H9 (cell line): ENCODE measurements around the gene OR2AT4. TPM values are rescaled to one million over a fixed set of nuclear protein-coding genes. Genes with fewer than 3 reads are reported as not detected.

Source experiments
- DNase-seq: peaks from one replicate; pipeline ENCODE4 v3.0.0-alpha.2; 2017
- H2AFZ ChIP-seq: one replicate; pipeline ENCODE4 v1.6.1; 2013; ENCODE audit warnings: mild to moderate bottlenecking, low read length, control low read depth, moderate library complexity
- H2AK5ac ChIP-seq: 2 replicates; pipeline ENCODE4 v1.6.1; 2013; ENCODE audit warnings: low read length, control low read depth, mixed read lengths; ENCODE audit not compliant: insufficient read length
- H2BK120ac ChIP-seq: one replicate; pipeline ENCODE4 v1.6.1; 2013; ENCODE audit warnings: low read depth, mild to moderate bottlenecking, low read length, control low read depth, inconsistent platforms; ENCODE audit not compliant: poor library complexity, severe bottlenecking
- H2BK12ac ChIP-seq: 2 replicates; pipeline ENCODE4 v1.6.1; 2013; ENCODE audit warnings: low read length, control low read depth, mixed read lengths, low read depth; ENCODE audit not compliant: insufficient read length
- H2BK15ac ChIP-seq: 2 replicates; pipeline ENCODE4 v1.6.1; 2013; ENCODE audit warnings: low read depth, low read length, control low read depth
- H2BK20ac ChIP-seq: one replicate; pipeline ENCODE4 v1.6.1; 2013; ENCODE audit warnings: low read depth, mild to moderate bottlenecking, low read length, control low read depth, inconsistent platforms; ENCODE audit not compliant: poor library complexity, severe bottlenecking
- H2BK5ac ChIP-seq: 2 replicates; pipeline ENCODE4 v1.6.1; 2013; ENCODE audit warnings: low read length, control low read depth, mixed read lengths; ENCODE audit not compliant: insufficient read length
- H3K14ac ChIP-seq: 2 replicates; pipeline ENCODE4 v1.6.1; 2013; ENCODE audit warnings: low read length, control low read depth; ENCODE audit not compliant: insufficient read depth
- H3K18ac ChIP-seq: 2 replicates; pipeline ENCODE4 v1.6.1; 2013; ENCODE audit warnings: low read depth, mild to moderate bottlenecking, mixed read lengths, low read length, control low read depth; ENCODE audit not compliant: insufficient read length
- H3K23ac ChIP-seq: 2 replicates; pipeline ENCODE4 v1.6.1; 2013; ENCODE audit warnings: low read length, control low read depth, mixed read lengths, low read depth; ENCODE audit not compliant: insufficient read length
- H3K23me2 ChIP-seq: 2 replicates; pipeline ENCODE4 v1.6.1; 2013; ENCODE audit warnings: low read depth, mild to moderate bottlenecking, mixed read lengths, low read length, control low read depth; ENCODE audit not compliant: insufficient read length, poor library complexity, severe bottlenecking
- H3K27ac ChIP-seq: 2 replicates; pipeline ENCODE4 v1.5.1; 2013; ENCODE audit warnings: low read length, control low read depth, mixed read lengths, low read depth; ENCODE audit not compliant: insufficient read length
- H3K27me3 ChIP-seq: 2 replicates; pipeline ENCODE4 v1.6.1; 2013; ENCODE audit warnings: low read length, control low read depth, inconsistent platforms; ENCODE audit not compliant: insufficient read depth
- H3K4ac ChIP-seq: 2 replicates; pipeline ENCODE4 v1.6.1; 2013; ENCODE audit warnings: low read depth, mild to moderate bottlenecking, control low read depth, inconsistent platforms, low read length, moderate library complexity
- H3K4me1 ChIP-seq: 2 replicates; pipeline ENCODE4 v1.6.1; 2013; ENCODE audit warnings: low read length, control low read depth, inconsistent platforms; ENCODE audit not compliant: insufficient read depth
- H3K4me2 ChIP-seq: 2 replicates; pipeline ENCODE4 v1.6.1; 2013; ENCODE audit warnings: low read length, control low read depth, mixed read lengths; ENCODE audit not compliant: insufficient read length, insufficient read depth
- H3K56ac ChIP-seq: 2 replicates; pipeline ENCODE4 v1.6.1; 2013; ENCODE audit warnings: low read depth, mild to moderate bottlenecking, mixed read lengths, low read length, control low read depth; ENCODE audit not compliant: insufficient read length
- H3K79me1 ChIP-seq: 2 replicates; pipeline ENCODE4 v1.6.1; 2013; ENCODE audit warnings: low read depth, mild to moderate bottlenecking, moderate library complexity, low read length, control low read depth, inconsistent platforms; ENCODE audit not compliant: insufficient read depth, poor library complexity, severe bottlenecking
- H3K79me2 ChIP-seq: 2 replicates; pipeline ENCODE4 v1.6.1; 2013; ENCODE audit warnings: low read length, control low read depth, inconsistent platforms; ENCODE audit not compliant: insufficient read depth
- H3K9ac ChIP-seq: 2 replicates; pipeline ENCODE4 v1.6.1; 2013; ENCODE audit warnings: low read length, control low read depth, mixed read lengths; ENCODE audit not compliant: insufficient read length; ENCODE audit errors: extremely low read depth
- H3K9me3 ChIP-seq: one replicate; pipeline ENCODE4 v1.6.1; 2013; ENCODE audit warnings: low read depth, low read length, inconsistent platforms; ENCODE audit not compliant: control insufficient read depth
- H3T11ph ChIP-seq: one replicate; pipeline ENCODE4 v1.6.1; 2013; ENCODE audit warnings: mild to moderate bottlenecking, low read length, control low read depth, inconsistent platforms
- H4K20me1 ChIP-seq: one replicate; pipeline ENCODE4 v1.6.1; 2013; ENCODE audit not compliant: control insufficient read depth, insufficient read length, insufficient read depth
- H4K5ac ChIP-seq: 2 replicates; pipeline ENCODE4 v1.6.1; 2013; ENCODE audit warnings: low read depth, mild to moderate bottlenecking, mixed read lengths, low read length, control low read depth; ENCODE audit not compliant: insufficient read length
- H4K8ac ChIP-seq: replicated peaks from 2 replicates; pipeline ENCODE4 v1.6.1; 2013; ENCODE audit warnings: low read length, control low read depth, mixed read lengths, low read depth; ENCODE audit not compliant: insufficient read length
- H4K91ac ChIP-seq: 2 replicates; pipeline ENCODE4 v1.6.1; 2013; ENCODE audit warnings: low read depth, mild to moderate bottlenecking, moderate library complexity, mixed read lengths, low read length, control low read depth; ENCODE audit not compliant: insufficient read length
- H3K27ac Mint-ChIP-seq, 3 experiments: 2 replicates in 2 of 3; 3 replicates in 1 of 3; pipeline ENCODE4 v1.8.0; 2020 to 2021; ENCODE audit warnings: mixed read lengths in 3 of 3, mild to moderate bottlenecking in 1 of 3, moderate library complexity in 1 of 3
- H3K27me3 Mint-ChIP-seq: 2 replicates; pipeline ENCODE4 v1.8.0; 2021; ENCODE audit warnings: low read depth, mild to moderate bottlenecking, moderate library complexity, mixed read lengths
- H3K36me3 Mint-ChIP-seq, 3 experiments: 2 replicates in 2 of 3; 3 replicates in 1 of 3; pipeline ENCODE4 v1.8.0; 2020 to 2021; ENCODE audit warnings: low read depth in 3 of 3, mixed read lengths in 3 of 3; ENCODE audit not compliant: insufficient read depth in 1 of 3
- H3K4me1 Mint-ChIP-seq, 2 experiments: 2 replicates each; pipeline ENCODE4 v1.8.0; 2020; ENCODE audit warnings: mixed read lengths in 2 of 2
- H3K4me3 Mint-ChIP-seq, 2 experiments: 2 replicates in 1 of 2; 3 replicates in 1 of 2; pipeline ENCODE4 v1.8.0; 2020 to 2021; ENCODE audit warnings: mild to moderate bottlenecking in 2 of 2, mixed read lengths in 2 of 2, moderate library complexity in 1 of 2
- H3K9me3 Mint-ChIP-seq, 2 experiments: 2 replicates in 1 of 2; 3 replicates in 1 of 2; pipeline ENCODE4 v1.8.0; 2020; ENCODE audit warnings: mild to moderate bottlenecking in 2 of 2, mixed read lengths in 2 of 2, moderate library complexity in 1 of 2
- WGBS: extraction: QIAGEN DNeasy Blood & Tissue Kit; methylation state at CpG from one replicate; pipeline ENCODE4 v1.1.7; 2013; ENCODE audit warnings: missing lambda C conversion rate, low lambda C conversion rate, mixed read lengths; ENCODE audit not compliant: insufficient read length; ENCODE audit errors: extremely low coverage; 5-methylcytosine and 5-hydroxymethylcytosine counted together
- total RNA-seq: library from RNA; stranded (reverse); gene quantifications from 2 replicates; pipeline ENCODE4 v1.2.1, GENCODE V29; 2021
- TF ChIP-seq, protein P1 (sequence below): fragments of 200-600 bp; sonication (generic); conservative IDR thresholded peaks from 3 replicates; pipeline ENCODE4 v1.8.0; 2021; ENCODE audit warnings: antibody characterized with exemption, mild to moderate bottlenecking

Gene OR2AT4
- total RNA-seq, 1 experiment from 2014 or later, result not detected

DNA sequence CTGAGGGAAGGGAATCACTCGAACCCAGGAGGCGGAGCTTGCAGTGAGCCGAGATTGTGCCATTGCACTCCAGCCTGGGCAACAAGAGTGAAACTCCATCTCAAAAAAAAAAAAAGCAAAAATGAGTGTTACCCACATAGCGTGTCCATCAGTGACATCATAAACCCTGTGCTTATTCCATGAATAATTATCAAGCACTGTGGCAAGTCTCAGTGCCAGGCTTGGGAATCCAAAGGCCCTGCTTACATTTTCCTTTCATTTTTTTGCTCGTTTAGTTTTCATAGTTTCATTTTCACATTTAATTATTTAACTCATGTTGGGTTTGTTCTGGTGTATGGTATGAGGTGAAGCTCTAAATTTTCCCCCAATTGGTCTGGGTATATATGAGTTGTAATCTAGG, 61.4 kb downstream of the OR2AT4 start:
- no peaks in the 10 kb centered on the region for H4K20me1 ChIP-seq
- no peak overlapping the region for H3K23ac ChIP-seq
- no peaks in the 10 kb centered on the region for H3K9me3 ChIP-seq
- H4K8ac ChIP-seq, result no peak overlapping the region
- H3K18ac ChIP-seq, result no peak overlapping the region
- no peaks in the 10 kb centered on the region for H3K79me1 ChIP-seq
- no peak overlapping the region for H2BK5ac ChIP-seq
- H2AFZ ChIP-seq, result no peak overlapping the region
- no peak for DNase-seq
- TF ChIP-seq, protein P1, sequence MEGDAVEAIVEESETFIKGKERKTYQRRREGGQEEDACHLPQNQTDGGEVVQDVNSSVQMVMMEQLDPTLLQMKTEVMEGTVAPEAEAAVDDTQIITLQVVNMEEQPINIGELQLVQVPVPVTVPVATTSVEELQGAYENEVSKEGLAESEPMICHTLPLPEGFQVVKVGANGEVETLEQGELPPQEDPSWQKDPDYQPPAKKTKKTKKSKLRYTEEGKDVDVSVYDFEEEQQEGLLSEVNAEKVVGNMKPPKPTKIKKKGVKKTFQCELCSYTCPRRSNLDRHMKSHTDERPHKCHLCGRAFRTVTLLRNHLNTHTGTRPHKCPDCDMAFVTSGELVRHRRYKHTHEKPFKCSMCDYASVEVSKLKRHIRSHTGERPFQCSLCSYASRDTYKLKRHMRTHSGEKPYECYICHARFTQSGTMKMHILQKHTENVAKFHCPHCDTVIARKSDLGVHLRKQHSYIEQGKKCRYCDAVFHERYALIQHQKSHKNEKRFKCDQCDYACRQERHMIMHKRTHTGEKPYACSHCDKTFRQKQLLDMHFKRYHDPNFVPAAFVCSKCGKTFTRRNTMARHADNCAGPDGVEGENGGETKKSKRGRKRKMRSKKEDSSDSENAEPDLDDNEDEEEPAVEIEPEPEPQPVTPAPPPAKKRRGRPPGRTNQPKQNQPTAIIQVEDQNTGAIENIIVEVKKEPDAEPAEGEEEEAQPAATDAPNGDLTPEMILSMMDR, result no peak
- H3K4me1 Mint-ChIP-seq, result peaks cover 7 to 9% of the 10 kb centered on the region in 2 experiments
- no peak overlapping the region for H2BK120ac ChIP-seq
- WGBS, result no CpG with 5 or more reads among the region's 5 CpGs
- H3K27me3 Mint-ChIP-seq, result no peaks in the 10 kb centered on the region; the same call in 1 of the 2 replicates
- H3K27ac ChIP-seq, result no peak overlapping the region
- peaks cover 0 to 3% of the 10 kb centered on the region in 2 experiments; a peak in 4 of 5 replicates for H3K9me3 Mint-ChIP-seq
- H3K23me2 ChIP-seq, result no peaks in the 10 kb centered on the region
- H3K79me2 ChIP-seq, result no peaks in the 10 kb centered on the region
- H3K27ac Mint-ChIP-seq, result no peak overlapping the region
- no peaks in the 10 kb centered on the region for H3K4me1 ChIP-seq
- no peak overlapping the region for H2BK15ac ChIP-seq
- no peak overlapping the region for H2AK5ac ChIP-seq
- no peak overlapping the region for H3K4me3 Mint-ChIP-seq
- H3K4ac ChIP-seq, result no peak overlapping the region
- H3K56ac ChIP-seq, result no peak overlapping the region
- H3K9ac ChIP-seq, result no peak overlapping the region
- no peak overlapping the region for H3K4me2 ChIP-seq
- no peak overlapping the region for H2BK12ac ChIP-seq
- no peak overlapping the region for H3K14ac ChIP-seq
- H4K5ac ChIP-seq, result no peak overlapping the region
- H2BK20ac ChIP-seq, result no peak overlapping the region
- peaks cover 0 to 6% (median 1%) of the 10 kb centered on the region in 3 experiments; a peak in 3 of 7 replicates for H3K36me3 Mint-ChIP-seq
- no peaks in the 10 kb centered on the region for H3K27me3 ChIP-seq
- H4K91ac ChIP-seq, result no peak overlapping the region
- no peak overlapping the region for H3T11ph ChIP-seq
